Measurements from ENCODE around the gene SLC17A2.
"Not testable (repeated sequence)": the region's sequence is repeated elsewhere in the genome, so short reads cannot be mapped to it uniquely, and the experiment has no call there.

The SLC17A2 gene

DNA sequence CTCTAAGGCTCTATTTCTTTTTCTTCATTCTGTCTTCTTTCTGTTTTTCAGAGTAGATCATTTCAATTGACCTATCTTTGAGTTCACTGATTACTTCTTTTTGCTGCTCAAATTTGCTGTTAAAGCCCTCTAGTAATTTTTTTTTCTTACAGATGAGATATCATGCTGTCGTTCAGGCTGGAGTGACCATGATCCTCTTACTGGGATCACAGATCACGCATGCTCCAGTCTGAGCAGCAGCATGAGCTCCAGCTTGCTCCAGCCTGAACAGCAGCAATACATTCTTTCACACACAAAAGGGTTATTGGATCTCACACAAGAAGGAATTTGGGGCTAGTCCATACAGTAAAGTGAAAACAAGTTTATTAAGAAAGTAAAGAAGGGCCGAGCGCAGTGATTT lies 19.8 kb upstream of the SLC17A2 start:
- DNase-seq = no peak

DNA sequence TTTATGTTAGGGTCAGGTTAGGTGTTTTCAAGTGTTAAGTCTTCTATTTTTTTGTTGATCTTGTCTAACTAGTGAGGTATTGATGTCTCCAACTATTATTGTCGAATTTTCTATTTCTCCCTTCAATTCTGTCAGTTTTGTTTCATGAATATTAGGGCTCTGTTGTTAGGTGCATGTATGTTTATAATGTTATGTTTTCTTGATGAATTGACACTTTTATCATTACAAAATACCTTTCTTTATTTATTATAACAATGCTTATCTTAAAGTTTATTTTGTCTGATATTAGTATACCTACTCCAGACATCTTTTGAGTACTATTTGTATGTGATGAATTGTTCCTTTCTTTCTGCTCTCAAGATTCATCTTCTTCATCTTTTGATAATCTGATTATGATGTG lies 19.2 kb upstream of the SLC17A2 start:
- DNase-seq = no peak

DNA sequence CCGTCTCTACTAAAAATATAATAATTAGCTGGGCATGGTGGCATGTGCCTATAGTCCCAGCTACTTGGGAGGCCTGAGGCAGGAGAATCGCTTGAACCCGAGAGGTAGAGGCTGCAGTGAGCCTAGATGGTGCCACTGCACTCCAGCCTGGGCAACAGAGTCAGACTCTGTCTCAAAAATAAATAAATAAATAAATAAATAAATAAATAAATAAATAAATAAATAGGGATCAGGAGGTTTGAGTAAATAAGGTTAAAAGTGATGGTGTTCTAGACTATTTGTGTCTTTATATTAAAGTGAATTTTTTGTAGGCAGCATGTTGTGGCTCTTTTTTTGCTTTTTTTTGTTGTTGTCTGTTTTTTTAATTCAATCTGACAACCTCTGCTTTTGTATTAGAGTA lies 17.0 kb upstream of the SLC17A2 start:
- DNase-seq = not testable (repeated sequence)

DNA sequence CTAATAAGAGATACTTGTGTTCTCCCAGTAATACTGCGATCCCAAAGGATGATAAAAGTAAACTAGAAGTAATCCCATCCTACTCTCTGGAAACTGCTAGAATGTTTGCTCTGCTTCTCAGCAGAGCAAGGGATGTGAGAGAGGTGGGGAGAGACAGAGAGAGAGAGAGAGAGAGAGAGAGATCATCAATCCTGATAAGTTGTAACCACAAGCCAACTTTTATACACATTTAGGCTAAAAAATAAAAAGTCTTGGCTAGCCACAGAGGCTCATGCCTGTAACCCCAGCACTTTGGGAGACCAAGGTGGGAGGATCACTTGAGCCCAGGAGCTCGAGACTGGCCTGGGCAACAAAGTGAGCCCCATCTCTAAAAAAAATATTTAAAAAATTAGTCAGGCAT lies 16.1 kb upstream of the SLC17A2 start:
- no peak for DNase-seq

DNA sequence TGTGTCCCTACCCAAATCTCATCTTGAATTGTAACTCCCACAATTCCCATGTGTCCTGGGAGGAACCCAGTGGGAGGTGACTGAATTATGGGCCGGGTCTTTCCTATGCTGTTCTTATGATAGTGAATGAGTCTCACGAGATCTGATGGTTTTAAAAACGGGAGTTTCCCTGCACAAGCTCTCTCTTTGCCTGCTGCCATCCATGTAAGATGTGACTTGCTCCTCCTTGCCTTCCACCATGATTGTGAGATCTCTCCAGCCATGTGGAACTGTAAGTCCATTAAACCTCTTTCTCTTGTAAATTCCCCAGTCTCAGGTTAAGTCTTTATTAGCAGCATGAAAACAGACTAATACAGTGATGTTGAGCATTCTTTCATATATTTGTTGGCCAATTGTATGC lies 15.2 kb upstream of the SLC17A2 start:
- DNase-seq = not testable (repeated sequence)

DNA sequence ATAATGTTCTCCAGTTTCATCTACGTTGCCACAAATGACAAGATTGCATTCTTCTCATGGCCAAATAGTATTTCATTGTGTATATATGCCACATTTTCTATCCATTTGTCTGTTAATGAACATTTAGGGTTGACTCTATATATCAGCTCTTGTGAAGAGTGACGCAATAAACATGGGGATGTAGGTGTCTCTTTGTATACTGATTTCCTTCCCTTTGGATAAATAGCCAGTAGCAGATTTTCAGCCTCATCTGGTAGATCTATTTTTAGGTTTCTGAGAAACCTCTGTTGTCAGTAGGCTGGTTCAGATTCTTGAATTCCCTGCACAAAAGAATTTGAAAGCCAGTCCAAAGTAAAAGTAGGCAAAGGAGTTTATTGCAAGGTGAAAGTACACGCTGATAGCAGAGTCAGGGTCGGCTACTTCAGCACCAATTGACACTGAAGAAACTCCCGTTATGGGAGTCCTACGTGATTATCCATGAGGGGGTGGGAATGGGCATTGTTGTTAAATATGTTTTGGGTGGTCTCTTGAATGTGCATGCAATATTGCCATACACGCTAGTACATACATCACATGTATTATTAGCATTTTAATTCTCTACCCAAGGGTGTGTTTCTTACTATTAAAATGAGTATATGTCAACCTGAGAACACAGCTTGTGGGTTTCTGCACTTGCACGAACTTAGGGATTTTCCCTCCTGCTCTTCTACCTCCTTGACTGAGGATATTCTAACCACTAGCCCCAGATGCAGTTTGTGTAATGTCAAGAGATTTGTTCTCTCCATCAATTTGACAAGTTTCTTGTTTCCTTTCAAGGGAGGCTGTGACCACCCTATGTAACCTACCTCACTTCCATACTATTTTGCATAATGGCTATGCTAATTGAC lies 14.4 kb upstream of the SLC17A2 start:
- DNase-seq = no peak

DNA sequence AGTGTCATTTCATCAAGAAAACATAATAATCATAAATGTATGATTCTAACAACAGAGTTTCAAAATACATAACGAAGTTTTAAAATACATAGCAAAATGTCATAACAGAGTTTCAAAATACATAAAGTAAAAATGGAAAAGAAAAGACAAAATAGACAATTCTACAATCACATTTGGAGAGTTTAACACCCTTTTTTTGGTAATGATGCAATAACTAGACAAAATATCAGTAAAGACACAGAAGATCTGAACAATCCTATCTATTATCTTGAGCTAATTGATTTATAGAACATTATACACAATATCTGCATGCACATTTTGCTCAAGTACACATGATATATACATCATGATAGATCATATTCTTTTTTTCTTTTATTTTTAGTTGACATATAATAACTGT lies 13.4 kb upstream of the SLC17A2 start:
- DNase-seq = no peak

DNA sequence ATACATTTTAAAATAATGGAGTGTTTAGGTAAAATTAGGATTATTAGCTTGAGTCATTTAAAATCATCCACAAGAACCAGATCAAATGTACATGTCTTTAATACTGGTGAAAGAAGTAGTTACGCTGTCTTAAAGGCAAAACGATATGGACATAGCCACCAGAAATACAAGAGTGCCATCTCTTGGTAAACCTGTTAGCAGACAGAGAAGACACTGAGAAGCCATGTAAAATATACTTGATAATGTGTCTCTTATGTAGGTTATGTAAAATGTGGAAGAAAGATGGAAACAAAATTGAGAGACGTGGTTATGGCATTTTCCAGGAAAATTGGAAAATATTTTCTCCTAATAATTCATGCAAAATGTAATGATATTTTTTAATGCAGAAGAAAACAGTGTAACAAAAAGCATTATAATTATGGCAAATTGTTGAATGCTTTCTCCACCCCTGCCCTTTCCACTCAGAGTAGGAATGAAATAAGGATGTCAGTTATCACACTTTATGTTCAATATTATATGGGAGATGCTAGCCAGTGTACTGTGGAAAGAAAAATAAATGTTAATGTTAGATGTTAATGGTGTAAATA lies 12.2 kb upstream of the SLC17A2 start:
- DNase-seq = no peak

DNA sequence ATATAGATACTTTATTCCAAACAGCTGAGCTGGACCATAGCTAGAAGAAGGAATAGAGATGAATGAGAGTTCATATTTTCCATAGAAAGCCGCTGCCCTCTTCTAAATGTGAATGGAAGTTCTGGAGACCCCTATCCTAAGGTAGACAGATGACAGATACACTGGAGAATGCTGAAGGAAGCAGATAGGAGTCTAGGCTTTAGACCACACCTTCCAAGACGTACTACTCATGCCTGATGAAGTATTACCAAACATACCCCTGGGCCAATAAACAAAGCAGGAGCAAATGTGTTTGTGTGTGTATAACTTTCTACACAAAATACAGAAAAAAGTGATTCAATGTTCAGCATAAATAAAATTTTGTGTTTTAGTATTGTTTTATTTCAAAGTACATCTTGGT lies 9.1 kb upstream of the SLC17A2 start:
- no peak for DNase-seq

DNA sequence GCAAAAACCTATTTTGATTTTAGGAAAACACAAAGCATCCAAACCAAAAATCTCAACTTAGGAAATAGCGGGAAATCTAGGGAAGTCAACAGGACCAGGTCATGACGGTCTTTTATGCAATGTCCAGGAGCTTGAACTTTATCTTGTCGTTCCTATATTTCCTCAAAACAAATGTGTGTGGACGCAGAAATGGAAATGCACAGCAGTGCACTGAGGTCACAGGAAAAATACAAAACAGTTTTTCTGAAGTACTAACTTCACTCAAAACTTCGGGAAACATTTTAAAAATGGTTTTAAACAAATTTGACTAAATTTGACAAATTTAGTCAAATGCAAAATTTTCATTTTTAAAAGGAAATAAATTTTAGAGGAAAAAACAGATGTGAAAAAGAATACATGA lies 5.5 kb upstream of the SLC17A2 start:
- no peak for DNase-seq

DNA sequence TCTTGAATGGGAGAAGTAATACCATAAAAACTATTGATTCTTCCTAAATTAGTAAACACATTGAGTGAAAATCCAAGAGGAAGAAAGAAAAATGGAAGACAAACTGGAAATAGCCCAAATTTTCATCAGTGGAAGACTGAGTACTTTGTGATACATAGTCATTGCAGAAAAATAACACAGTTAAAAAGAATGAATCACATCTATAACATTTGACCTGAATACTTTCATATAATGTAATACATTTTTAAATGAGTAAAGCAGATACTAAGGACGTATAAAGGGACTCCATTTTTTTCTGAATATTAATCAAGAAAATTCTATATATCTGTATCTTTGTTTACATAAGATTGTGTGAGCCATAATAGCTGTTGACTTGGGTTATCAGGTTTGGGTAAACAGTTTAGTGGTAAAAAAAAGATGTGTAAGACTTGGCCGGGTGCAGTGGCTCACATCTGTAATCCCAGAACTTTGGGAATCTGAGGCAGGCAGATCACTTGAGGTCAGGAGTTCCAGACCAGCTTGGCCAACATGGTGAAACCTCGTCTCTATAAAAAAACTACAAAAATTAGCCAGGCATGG lies 4.3 kb upstream of the SLC17A2 start:
- no peak for DNase-seq

DNA sequence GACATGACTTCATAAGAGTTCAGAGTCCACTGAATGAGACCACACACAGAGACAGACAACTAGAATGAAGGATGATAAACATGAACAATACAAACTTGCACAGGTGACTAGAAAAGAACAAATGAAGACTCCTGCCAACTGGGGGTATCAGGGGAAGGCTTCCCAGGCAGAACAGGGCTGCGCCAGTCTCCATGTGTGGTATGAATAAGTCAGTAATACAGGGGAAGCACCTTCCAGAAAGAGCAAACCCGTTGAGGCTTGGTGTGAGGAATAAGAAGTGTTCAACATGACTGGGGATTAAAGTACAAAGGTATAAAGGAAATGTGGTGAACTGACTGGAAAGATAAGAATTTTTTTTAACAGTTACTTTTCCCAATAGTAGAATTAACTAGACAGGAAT lies 3.7 kb upstream of the SLC17A2 start:
- no peak for DNase-seq

DNA sequence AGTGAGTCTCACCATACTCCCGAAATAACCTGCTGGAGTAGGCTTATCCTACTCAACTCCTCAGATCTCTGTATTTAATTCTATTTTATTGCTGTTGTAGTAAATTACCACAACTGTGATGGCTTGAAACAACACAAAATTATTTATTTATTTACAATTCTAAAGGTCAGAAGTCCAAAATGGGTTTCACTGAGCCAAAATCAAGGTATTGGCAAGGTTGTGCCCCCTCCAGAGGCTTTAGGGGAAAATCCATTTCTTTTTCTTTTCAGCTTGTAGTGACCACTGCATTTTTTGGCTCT lies 869 bp upstream of the SLC17A2 start:
- no peak for DNase-seq

DNA sequence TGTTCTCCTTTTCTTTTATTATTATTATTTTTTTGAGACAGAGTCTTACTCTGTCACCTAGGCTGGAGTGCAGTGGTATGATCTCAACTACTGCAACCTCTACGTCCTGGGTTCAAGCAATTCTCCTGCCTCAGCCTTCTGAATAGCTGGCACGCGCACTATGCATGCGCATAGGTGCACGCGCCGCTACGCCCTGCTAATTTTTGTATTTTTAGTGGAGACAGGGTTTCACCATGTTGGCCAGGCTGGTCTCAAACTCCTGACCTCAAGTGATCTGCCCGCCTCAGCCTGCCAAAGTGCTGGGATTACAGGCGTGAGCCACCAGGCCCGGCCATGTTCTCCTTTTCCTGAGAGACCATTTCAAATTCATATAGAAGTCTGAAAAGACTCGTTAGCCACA lies 706 bp downstream of the SLC17A2 start:
- not testable (repeated sequence) for DNase-seq

DNA sequence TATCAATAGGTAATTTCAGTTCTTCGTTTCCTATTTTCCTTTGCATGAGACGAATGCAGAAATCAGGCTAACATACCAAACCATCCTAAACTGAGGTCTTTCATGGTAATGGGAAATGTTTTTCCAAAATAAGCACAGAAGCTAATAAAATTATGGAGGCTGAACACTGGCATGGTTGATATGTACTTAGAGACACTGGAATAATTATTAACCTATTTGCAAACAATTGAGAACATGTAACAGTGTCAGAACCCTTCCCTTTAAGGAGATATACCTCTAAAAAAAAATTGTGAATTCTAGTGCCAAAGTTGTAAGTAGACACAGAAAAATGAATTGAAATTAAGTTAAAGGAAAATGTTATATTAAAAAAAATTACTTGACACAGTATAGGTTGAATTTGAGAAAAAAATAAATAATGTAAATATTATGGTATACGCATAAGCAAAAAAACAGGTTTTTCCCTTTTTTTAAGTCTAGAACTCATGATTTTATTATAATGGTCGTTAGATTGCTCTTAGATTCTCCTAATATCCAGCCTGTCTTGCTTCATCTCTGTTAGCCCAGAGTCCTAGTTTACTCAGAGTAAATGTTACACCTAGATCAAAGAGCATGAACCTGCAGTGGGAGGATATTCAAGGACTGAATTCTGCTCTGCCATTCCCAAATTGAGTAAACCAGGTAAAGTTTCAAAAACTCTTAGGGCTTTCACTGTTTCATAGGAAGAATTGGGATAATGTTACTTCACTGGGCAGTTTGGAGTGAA lies 1.7 kb downstream of the SLC17A2 start:
- DNase-seq = no peak

DNA sequence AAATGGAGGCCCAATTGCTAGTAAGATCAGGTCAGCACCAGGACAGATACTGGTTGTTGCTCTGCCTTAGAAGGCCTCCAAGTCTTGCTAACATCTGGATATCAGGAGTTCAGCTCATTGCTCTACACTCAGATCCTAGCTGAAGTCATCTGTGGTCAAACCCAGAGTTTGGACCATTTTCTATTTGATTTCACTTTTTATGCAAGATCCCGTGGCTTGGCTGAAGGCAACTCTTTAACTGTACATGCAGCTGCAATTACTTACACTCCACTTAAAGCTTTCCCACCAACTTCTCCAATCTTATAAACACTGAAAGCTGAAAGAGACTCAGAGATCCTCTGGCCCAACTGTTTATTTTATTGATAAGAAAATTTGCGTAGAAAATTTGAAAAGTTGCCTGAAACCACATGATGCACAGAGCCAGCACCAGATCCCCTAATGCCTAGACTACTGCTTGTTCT lies 2.7 kb downstream of the SLC17A2 start:
- no peak for DNase-seq

DNA sequence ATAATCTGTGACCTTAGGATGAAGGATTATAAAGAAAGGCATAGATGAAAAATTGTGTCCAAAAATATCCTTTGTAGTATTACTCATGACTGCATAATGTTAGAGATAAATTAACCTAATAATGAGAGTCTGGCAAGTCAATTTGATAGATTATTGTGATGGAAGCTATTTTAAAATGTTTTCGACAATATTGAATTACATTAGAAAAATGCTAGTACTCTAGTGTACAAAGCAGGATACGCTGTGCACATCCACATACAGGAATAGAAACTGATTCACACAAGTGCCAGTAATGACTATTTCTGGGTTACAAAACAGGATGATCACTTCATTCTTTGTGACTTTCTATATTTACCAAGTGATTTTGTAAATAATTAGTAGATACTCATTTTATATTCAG lies 3.3 kb downstream of the SLC17A2 start:
- DNase-seq = no peak

DNA sequence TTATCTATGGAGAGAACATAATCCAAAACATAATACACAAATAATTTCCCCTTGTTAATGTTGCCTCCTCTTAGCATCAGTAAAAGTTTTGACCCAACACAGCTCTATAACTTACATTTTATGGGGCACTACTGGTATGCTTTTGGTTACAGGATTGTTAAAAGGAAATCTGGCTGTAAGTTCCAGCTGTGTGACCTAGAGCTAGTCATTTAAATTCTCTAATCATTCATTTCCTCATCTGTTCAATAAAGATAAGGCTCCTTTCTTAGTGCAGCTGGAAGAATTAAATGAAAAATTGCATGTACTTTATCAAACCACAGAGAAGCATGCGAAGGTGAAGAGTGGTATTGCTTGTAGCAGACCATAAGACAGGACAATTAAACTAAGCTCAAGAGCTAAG lies 4.6 kb downstream of the SLC17A2 start:
- DNase-seq = no peak

DNA sequence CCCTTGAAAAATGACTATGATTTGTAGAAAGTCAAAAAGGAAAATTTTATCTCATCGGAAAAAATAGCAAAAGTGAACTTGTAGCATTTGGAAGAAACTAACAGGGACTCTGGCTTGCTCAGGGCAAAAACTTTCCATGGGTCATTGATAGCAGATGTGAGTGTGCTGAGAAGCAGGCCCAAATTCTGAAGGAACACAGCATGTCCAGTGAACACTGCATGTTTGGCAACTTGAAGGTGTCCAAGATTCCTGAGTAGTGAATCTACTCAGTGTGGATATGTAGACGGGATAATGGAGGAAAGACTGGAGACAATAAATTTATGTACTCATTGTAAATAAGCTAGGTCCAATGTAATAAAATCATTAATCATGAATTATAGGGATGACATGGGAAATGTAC lies 8.2 kb downstream of the SLC17A2 start:
- DNase-seq = no peak

DNA sequence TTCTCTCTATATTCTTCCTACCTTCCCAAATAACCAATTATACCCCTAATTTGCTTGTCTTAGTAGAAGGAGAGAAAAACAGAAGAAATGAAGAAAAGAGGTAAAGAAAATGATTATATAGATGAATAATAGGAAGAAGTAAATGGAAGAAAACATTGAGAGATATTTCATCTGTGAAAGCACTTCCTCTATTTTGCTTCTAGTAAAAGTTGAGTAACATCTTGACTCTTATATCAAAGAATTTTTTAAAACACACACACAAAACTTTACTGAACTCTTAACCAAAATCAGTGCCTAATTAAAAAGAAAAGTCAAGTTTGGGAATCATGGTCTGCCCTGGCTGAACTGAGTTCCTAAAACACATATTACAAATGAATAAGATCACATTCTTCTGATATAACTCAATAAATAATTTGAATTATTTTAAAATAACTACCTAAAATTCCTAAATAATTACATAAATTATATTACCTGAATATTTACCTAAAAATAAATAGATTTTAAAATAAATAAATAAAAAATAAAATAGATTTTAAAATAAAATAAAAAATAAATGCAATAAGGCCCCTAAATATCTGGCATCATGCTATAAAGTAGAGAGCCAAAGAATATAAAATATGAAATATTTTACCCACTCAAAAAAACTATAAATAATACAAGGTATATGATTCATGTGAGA lies 8.8 kb downstream of the SLC17A2 start:
- no peak for DNase-seq

DNA sequence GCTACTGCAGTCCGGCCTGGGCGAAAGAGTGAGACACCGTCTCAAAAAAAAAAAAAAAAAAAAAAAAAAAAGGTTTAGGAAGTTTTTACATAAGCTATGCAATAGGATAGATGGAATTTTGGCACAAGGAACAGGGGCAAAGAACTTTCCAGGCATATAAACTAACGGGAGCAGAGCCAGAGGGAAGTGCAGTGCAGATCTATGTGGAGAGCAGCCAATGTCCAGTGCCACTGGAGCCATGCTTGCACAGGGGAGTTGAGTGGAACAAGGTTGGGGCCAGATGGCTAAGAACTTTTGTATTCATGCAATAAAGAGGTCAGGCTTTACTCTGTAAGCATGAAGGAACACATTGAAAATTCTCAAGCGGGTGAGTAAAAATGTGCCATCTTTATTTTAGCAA lies 10.8 kb downstream of the SLC17A2 start:
- DNase-seq = no peak

DNA sequence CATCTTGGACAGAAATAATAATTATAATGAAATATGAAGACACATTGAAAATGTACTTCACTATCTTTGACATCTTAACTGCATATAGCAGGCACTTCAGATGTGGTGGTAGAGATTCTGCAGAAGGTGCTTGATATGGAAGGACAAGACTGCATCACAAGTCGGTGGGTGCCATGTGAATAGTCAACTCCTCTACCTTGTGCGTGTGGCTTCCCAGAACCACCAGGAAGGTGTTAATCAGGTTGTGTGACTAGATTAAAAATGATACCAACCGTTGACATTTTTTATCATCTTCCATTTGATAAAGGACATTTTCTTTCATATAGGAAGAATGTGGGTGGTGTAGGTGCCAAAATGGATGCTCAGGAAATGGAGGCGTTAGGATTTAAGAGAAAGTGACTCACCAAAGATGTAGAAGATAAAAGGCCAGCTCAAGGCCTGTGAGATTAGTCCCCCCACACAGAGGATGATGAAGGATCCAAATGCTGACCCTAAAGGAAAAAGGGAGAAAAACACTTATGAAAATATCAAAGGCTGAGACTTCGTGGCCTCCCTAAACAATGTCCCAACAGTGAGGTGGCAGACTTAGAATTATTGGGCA lies 12.3 kb downstream of the SLC17A2 start:
- DNase-seq = no peak

Data from NK-92 treated with Interleukin-12 subunit alpha and Interleukin-12 subunit beta, amount 100 ng/mL, for 24 hours (cell line).